ENCODE data around the gene OAT.
"Not testable (repeated sequence)": the region's sequence is repeated elsewhere in the genome, so short reads cannot be mapped to it uniquely, and the experiment has no call there.

OAT gene

GRCh38 chr10:124435683-124436082 lies 17.0 kb upstream of the OAT start:
- H2BK15ac ChIP-seq (ENCODE audit: low read depth, poor library complexity, severe bottlenecking); H3K4ac ChIP-seq (ENCODE audit: low read depth in 1 of 2, low read length in 2 of 2); H3K79me1 ChIP-seq (replicated peaks; ENCODE audit: low read length, poor library complexity, severe bottlenecking); H3K4me3 ChIP-seq (ENCODE audit: insufficient read depth in 1 of 2, low read depth in 1 of 2, low read length in 2 of 2); H4K8ac ChIP-seq (ENCODE audit: low read length); H3K14ac ChIP-seq (ENCODE audit: low read length in 2 of 2); H3K36me3 ChIP-seq (ENCODE audit: control insufficient read depth in 1 of 2, insufficient read depth in 2 of 2, low read depth in 1 of 2, low read length in 2 of 2); H2AFZ ChIP-seq (ENCODE audit: low read depth, low read length); H3K23ac ChIP-seq (ENCODE audit: low read length in 2 of 2); H2BK120ac ChIP-seq (ENCODE audit: low read depth, low read length); H3K18ac ChIP-seq (ENCODE audit: low read depth in 1 of 2, low read length in 2 of 2); H2BK5ac ChIP-seq (ENCODE audit: low read depth, low read length, poor library complexity, severe bottlenecking); H3K27ac ChIP-seq (ENCODE audit: low read length, poor library complexity, severe bottlenecking); H3K9me3 ChIP-seq (ENCODE audit: control insufficient read depth, low read length); DNase-seq; H2AK5ac ChIP-seq (ENCODE audit: low read length, severe bottlenecking); H3K4me1 ChIP-seq (ENCODE audit: control insufficient read depth, insufficient read depth, low read depth, low read length); H3K9ac ChIP-seq (ENCODE audit: low read length); H3K4me2 ChIP-seq (ENCODE audit: low read length, poor library complexity, severe bottlenecking); H4K91ac ChIP-seq (ENCODE audit: low read length); H2BK12ac ChIP-seq (ENCODE audit: low read length in 2 of 2): not testable (repeated sequence)
- peaks cover 0 to 16% of the 10 kb centered on the region in 2 experiments for H3K27me3 ChIP-seq (ENCODE audit: control insufficient read depth in 1 of 2, insufficient read depth in 1 of 2, low read length in 2 of 2)
- WGBS = 100% methylated on average over 2 of the region's 4 CpGs

- Histone ChIP-seq H3K18ac (ENCODE audit: low read depth in 1 of 2, low read length in 2 of 2) (no peak overlapping the region), H2BK15ac (ENCODE audit: low read depth, poor library complexity, severe bottlenecking) (no peak overlapping the region), H3K27ac (ENCODE audit: low read length, poor library complexity, severe bottlenecking) (no peak overlapping the region), H3K4me1 (ENCODE audit: control insufficient read depth, insufficient read depth, low read depth, low read length) (no peaks in the 10 kb centered on the region), H2AFZ (ENCODE audit: low read depth, low read length) (no peak overlapping the region), H4K91ac (ENCODE audit: low read length) (no peak overlapping the region), H2BK5ac (ENCODE audit: low read depth, low read length, poor library complexity, severe bottlenecking) (no peak overlapping the region), H3K23ac (ENCODE audit: low read length in 2 of 2) (no peak overlapping the region), H3K4ac (ENCODE audit: low read depth in 1 of 2, low read length in 2 of 2) (no peak overlapping the region), H3K36me3 (ENCODE audit: control insufficient read depth in 1 of 2, insufficient read depth in 2 of 2, low read depth in 1 of 2, low read length in 2 of 2) (no peaks in the 10 kb centered on the region), H3K27me3 (ENCODE audit: control insufficient read depth in 1 of 2, insufficient read depth in 1 of 2, low read length in 2 of 2) (peaks cover 1 to 33% of the 10 kb centered on the region in 2 experiments), H3K79me1 (replicated peaks; ENCODE audit: low read length, poor library complexity, severe bottlenecking) (no peaks in the 10 kb centered on the region), H3K14ac (ENCODE audit: low read length in 2 of 2) (no peak overlapping the region), H3K9ac (ENCODE audit: low read length) (no peak overlapping the region), H2AK5ac (ENCODE audit: low read length, severe bottlenecking) (no peak overlapping the region), H2BK12ac (ENCODE audit: low read length in 2 of 2) (no peak overlapping the region), H4K8ac (ENCODE audit: low read length) (no peak overlapping the region), H2BK120ac (ENCODE audit: low read depth, low read length) (no peak overlapping the region), H3K4me2 (ENCODE audit: low read length, poor library complexity, severe bottlenecking) (no peak overlapping the region), H3K9me3 (ENCODE audit: control insufficient read depth, low read length) (no peaks in the 10 kb centered on the region), H3K4me3 (ENCODE audit: insufficient read depth in 1 of 2, low read depth in 1 of 2, low read length in 2 of 2) (no peak overlapping the region)
- DNase-seq = no peak
- 100% methylated on average over 2 of the region's 3 CpGs for WGBS
These were observed 14.7 kb upstream of the OAT start for GRCh38 chr10:124433461-124433860.

- Histone ChIP-seq H3K23ac (ENCODE audit: low read length in 2 of 2) (no peak overlapping the region), H3K4me3 (ENCODE audit: insufficient read depth in 1 of 2, low read depth in 1 of 2, low read length in 2 of 2) (no peak overlapping the region), H3K27me3 (ENCODE audit: control insufficient read depth in 1 of 2, insufficient read depth in 1 of 2, low read length in 2 of 2) (peaks cover 16 to 54% of the 10 kb centered on the region in 2 experiments), H2AFZ (ENCODE audit: low read depth, low read length) (no peak overlapping the region), H3K4me2 (ENCODE audit: low read length, poor library complexity, severe bottlenecking) (no peak overlapping the region), H3K14ac (ENCODE audit: low read length in 2 of 2) (no peak overlapping the region), H2BK15ac (ENCODE audit: low read depth, poor library complexity, severe bottlenecking) (no peak overlapping the region), H3K4ac (ENCODE audit: low read depth in 1 of 2, low read length in 2 of 2) (no peak overlapping the region), H3K9me3 (ENCODE audit: control insufficient read depth, low read length) (no peaks in the 10 kb centered on the region), H3K4me1 (ENCODE audit: control insufficient read depth, insufficient read depth, low read depth, low read length) (no peaks in the 10 kb centered on the region), H2BK120ac (ENCODE audit: low read depth, low read length) (no peak overlapping the region), H4K91ac (ENCODE audit: low read length) (no peak overlapping the region), H2AK5ac (ENCODE audit: low read length, severe bottlenecking) (no peak overlapping the region), H3K79me1 (replicated peaks; ENCODE audit: low read length, poor library complexity, severe bottlenecking) (no peaks in the 10 kb centered on the region), H3K36me3 (ENCODE audit: control insufficient read depth in 1 of 2, insufficient read depth in 2 of 2, low read depth in 1 of 2, low read length in 2 of 2) (no peaks in the 10 kb centered on the region), H3K18ac (ENCODE audit: low read depth in 1 of 2, low read length in 2 of 2) (no peak overlapping the region), H3K27ac (ENCODE audit: low read length, poor library complexity, severe bottlenecking) (no peak overlapping the region), H4K8ac (ENCODE audit: low read length) (no peak overlapping the region), H2BK5ac (ENCODE audit: low read depth, low read length, poor library complexity, severe bottlenecking) (no peak overlapping the region), H2BK12ac (ENCODE audit: low read length in 2 of 2) (no peak overlapping the region), H3K9ac (ENCODE audit: low read length) (no peak overlapping the region)
- 99% methylated on average over 4 of the region's 4 CpGs for WGBS
- DNase-seq = no peak
These were observed 11.4 kb upstream of the OAT start for GRCh38 chr10:124430077-124430476.

- no peak overlapping the region for H3K23ac ChIP-seq (ENCODE audit: low read length in 2 of 2)
- H2BK12ac ChIP-seq (ENCODE audit: low read length in 2 of 2) = no peak overlapping the region
- no peak overlapping the region for H3K9ac ChIP-seq (ENCODE audit: low read length)
- H3K36me3 ChIP-seq (ENCODE audit: control insufficient read depth in 1 of 2, insufficient read depth in 2 of 2, low read depth in 1 of 2, low read length in 2 of 2) = no peaks in the 10 kb centered on the region
- no peaks in the 10 kb centered on the region for H3K9me3 ChIP-seq (ENCODE audit: control insufficient read depth, low read length)
- no peak overlapping the region for H2BK120ac ChIP-seq (ENCODE audit: low read depth, low read length)
- no peak overlapping the region for H2BK5ac ChIP-seq (ENCODE audit: low read depth, low read length, poor library complexity, severe bottlenecking)
- no peak overlapping the region for H3K4ac ChIP-seq (ENCODE audit: low read depth in 1 of 2, low read length in 2 of 2)
- no peak overlapping the region for H3K18ac ChIP-seq (ENCODE audit: low read depth in 1 of 2, low read length in 2 of 2)
- no peak overlapping the region for H3K4me3 ChIP-seq (ENCODE audit: insufficient read depth in 1 of 2, low read depth in 1 of 2, low read length in 2 of 2)
- no peak overlapping the region for H2AFZ ChIP-seq (ENCODE audit: low read depth, low read length)
- H4K91ac ChIP-seq (ENCODE audit: low read length) = no peak overlapping the region
- no peak for DNase-seq
- H4K8ac ChIP-seq (ENCODE audit: low read length) = no peak overlapping the region
- H3K14ac ChIP-seq (ENCODE audit: low read length in 2 of 2) = no peak overlapping the region
- peaks cover 16 to 56% of the 10 kb centered on the region in 2 experiments for H3K27me3 ChIP-seq (ENCODE audit: control insufficient read depth in 1 of 2, insufficient read depth in 1 of 2, low read length in 2 of 2)
- no peak overlapping the region for H2BK15ac ChIP-seq (ENCODE audit: low read depth, poor library complexity, severe bottlenecking)
- no peak overlapping the region for H3K4me2 ChIP-seq (ENCODE audit: low read length, poor library complexity, severe bottlenecking)
- H3K79me1 ChIP-seq (replicated peaks; ENCODE audit: low read length, poor library complexity, severe bottlenecking) = no peaks in the 10 kb centered on the region
- 91% methylated on average over 5 of the region's 5 CpGs for WGBS
- H3K4me1 ChIP-seq (ENCODE audit: control insufficient read depth, insufficient read depth, low read depth, low read length) = no peaks in the 10 kb centered on the region
- H2AK5ac ChIP-seq (ENCODE audit: low read length, severe bottlenecking) = no peak overlapping the region
- no peak overlapping the region for H3K27ac ChIP-seq (ENCODE audit: low read length, poor library complexity, severe bottlenecking)
These were observed 10.9 kb upstream of the OAT start for GRCh38 chr10:124429576-124429975.

Data from mesenchymal stem cell (in vitro differentiated cells and primary cell).